ENCODE results near the gene KDM6A. TPM values are rescaled to one million over a fixed set of nuclear protein-coding genes. Genes with fewer than 3 reads are reported as not detected.
A peak's percentile ranks its signal among the peaks of the same experiment; 100 is the strongest.
"Not testable (repeated sequence)": the region's sequence is repeated elsewhere in the genome, so short reads cannot be mapped to it uniquely, and the experiment has no call there.

Gene KDM6A
- polyA plus RNA-seq, 4 donors: 9.5 to 31.0 (median 14.4) TPM

GRCh38 chrX:44908153-44908552 lies 35.2 kb downstream of the KDM6A start:
- no peak overlapping the region for H3K27ac ChIP-seq (ENCODE audit: low read depth in 1 of 3, low read length in 2 of 3)
- H3K4me1 ChIP-seq (ENCODE audit: control insufficient read depth in 3 of 3, insufficient read depth in 2 of 3, low read depth in 1 of 3, low read length in 2 of 3): no peaks in the 10 kb centered on the region
- no peak overlapping the region for H3K4me3 ChIP-seq (ENCODE audit: low read depth in 1 of 3, low read length in 3 of 3)
- no peak for DNase-seq
- peaks cover 0 to 6% of the 10 kb centered on the region in 2 donors for H3K9me3 ChIP-seq (ENCODE audit: control insufficient read depth in 2 of 2, insufficient read depth in 1 of 2, low read depth in 1 of 2, low read length in 1 of 2)
- no peaks in the 10 kb centered on the region for H3K27me3 ChIP-seq (ENCODE audit: control insufficient read depth in 3 of 3, insufficient read depth in 3 of 3, low read length in 3 of 3)
- WGBS, 3 donors: 65 to 74% (median 69%) methylated on average over 3 of the region's 3 CpGs
- no peaks in the 10 kb centered on the region for H3K36me3 ChIP-seq (ENCODE audit: control insufficient read depth in 3 of 3, insufficient read depth in 2 of 3, low read depth in 1 of 3, low read length in 3 of 3)
- FAIRE-seq: no peak

- WGBS, 3 donors: 64 to 84% (median 76%) methylated on average over 3 of the region's 3 CpGs
- Histone ChIP-seq H3K4me1 (ENCODE audit: control insufficient read depth in 3 of 3, insufficient read depth in 2 of 3, low read depth in 1 of 3, low read length in 2 of 3) (peaks cover 0 to 4% (median 3%) of the 10 kb centered on the region in 3 donors), H3K27ac (ENCODE audit: low read depth in 1 of 3, low read length in 2 of 3) (no peak overlapping the region), H3K27me3 (ENCODE audit: control insufficient read depth in 3 of 3, insufficient read depth in 3 of 3, low read length in 3 of 3) (no peaks in the 10 kb centered on the region), H3K4me3 (ENCODE audit: low read depth in 1 of 3, low read length in 3 of 3) (no peak overlapping the region), H3K36me3 (ENCODE audit: control insufficient read depth in 3 of 3, insufficient read depth in 2 of 3, low read depth in 1 of 3, low read length in 3 of 3) (no peaks in the 10 kb centered on the region), H3K9me3 (ENCODE audit: control insufficient read depth in 2 of 2, insufficient read depth in 1 of 2, low read depth in 1 of 2, low read length in 1 of 2) (peaks cover 0 to 6% of the 10 kb centered on the region in 2 donors)
- FAIRE-seq: no peak
- no peak for DNase-seq
Measured at GRCh38 chrX:44908827-44909226, 35.8 kb downstream of the KDM6A start.

GRCh38 chrX:44910508-44910907 lies 37.5 kb downstream of the KDM6A start:
- not testable (repeated sequence) for H3K36me3 ChIP-seq (ENCODE audit: control insufficient read depth in 3 of 3, insufficient read depth in 2 of 3, low read depth in 1 of 3, low read length in 3 of 3); DNase-seq; H3K4me3 ChIP-seq (ENCODE audit: low read depth in 1 of 3, low read length in 3 of 3); H3K27me3 ChIP-seq (ENCODE audit: control insufficient read depth in 3 of 3, insufficient read depth in 3 of 3, low read length in 3 of 3); FAIRE-seq; H3K27ac ChIP-seq (ENCODE audit: low read depth in 1 of 3, low read length in 2 of 3); H3K9me3 ChIP-seq (ENCODE audit: control insufficient read depth in 2 of 2, insufficient read depth in 1 of 2, low read depth in 1 of 2, low read length in 1 of 2)
- peaks cover 0 to 18% (median 9%) of the 10 kb centered on the region in 3 donors for H3K4me1 ChIP-seq (ENCODE audit: control insufficient read depth in 3 of 3, insufficient read depth in 2 of 3, low read depth in 1 of 3, low read length in 2 of 3)
- 81 to 100% (median 83%) methylated on average over 2 to 3 of the region's 4 CpGs for WGBS, 3 donors

GRCh38 chrX:44911074-44911600 lies 38.1 kb downstream of the KDM6A start:
- not testable (repeated sequence) for DNase-seq; FAIRE-seq; H3K4me3 ChIP-seq (ENCODE audit: low read depth in 1 of 3, low read length in 3 of 3); H3K36me3 ChIP-seq (ENCODE audit: control insufficient read depth in 3 of 3, insufficient read depth in 2 of 3, low read depth in 1 of 3, low read length in 3 of 3); H3K9me3 ChIP-seq (ENCODE audit: control insufficient read depth in 2 of 2, insufficient read depth in 1 of 2, low read depth in 1 of 2, low read length in 1 of 2); H3K27ac ChIP-seq (ENCODE audit: low read depth in 1 of 3, low read length in 2 of 3); H3K27me3 ChIP-seq (ENCODE audit: control insufficient read depth in 3 of 3, insufficient read depth in 3 of 3, low read length in 3 of 3)
- 95 to 98% (median 97%) methylated on average over 19 to 45 of the region's 45 CpGs for WGBS, 3 donors
- H3K4me1 ChIP-seq (ENCODE audit: control insufficient read depth in 3 of 3, insufficient read depth in 2 of 3, low read depth in 1 of 3, low read length in 2 of 3): peaks cover 0 to 19% (median 10%) of the 10 kb centered on the region in 3 donors

GRCh38 chrX:44913656-44914531 lies 40.9 kb downstream of the KDM6A start:
- no peak overlapping the region for H3K4me3 ChIP-seq (ENCODE audit: low read depth in 1 of 3, low read length in 3 of 3)
- H3K27ac ChIP-seq (ENCODE audit: low read depth in 1 of 3, low read length in 2 of 3): no peak overlapping the region
- 71 to 81% (median 73%) methylated on average over 9 of the region's 9 CpGs for WGBS, 3 donors
- peaks cover 0 to 19% (median 10%) of the 10 kb centered on the region in 3 donors for H3K4me1 ChIP-seq (ENCODE audit: control insufficient read depth in 3 of 3, insufficient read depth in 2 of 3, low read depth in 1 of 3, low read length in 2 of 3)
- DNase-seq (peak in 1 of 2 donors; percentile 17), FAIRE-seq (no peak)
- peaks cover 0 to 6% of the 10 kb centered on the region in 2 donors for H3K9me3 ChIP-seq (ENCODE audit: control insufficient read depth in 2 of 2, insufficient read depth in 1 of 2, low read depth in 1 of 2, low read length in 1 of 2)
- no peaks in the 10 kb centered on the region for H3K27me3 ChIP-seq (ENCODE audit: control insufficient read depth in 3 of 3, insufficient read depth in 3 of 3, low read length in 3 of 3)
- no peaks in the 10 kb centered on the region for H3K36me3 ChIP-seq (ENCODE audit: control insufficient read depth in 3 of 3, insufficient read depth in 2 of 3, low read depth in 1 of 3, low read length in 3 of 3)

- H3K27me3 ChIP-seq (ENCODE audit: control insufficient read depth in 3 of 3, insufficient read depth in 3 of 3, low read length in 3 of 3): no peaks in the 10 kb centered on the region
- peaks cover 0 to 6% of the 10 kb centered on the region in 2 donors for H3K9me3 ChIP-seq (ENCODE audit: control insufficient read depth in 2 of 2, insufficient read depth in 1 of 2, low read depth in 1 of 2, low read length in 1 of 2)
- no peak overlapping the region for H3K4me3 ChIP-seq (ENCODE audit: low read depth in 1 of 3, low read length in 3 of 3)
- 70 to 92% (median 89%) methylated on average over 2 of the region's 2 CpGs for WGBS, 3 donors
- H3K4me1 ChIP-seq (ENCODE audit: control insufficient read depth in 3 of 3, insufficient read depth in 2 of 3, low read depth in 1 of 3, low read length in 2 of 3): peaks cover 0 to 19% (median 10%) of the 10 kb centered on the region in 3 donors
- FAIRE-seq: no peak
- peak overlapping the region in 1 of 3 donors; percentile 57 for H3K27ac ChIP-seq (ENCODE audit: low read depth in 1 of 3, low read length in 2 of 3)
- DNase-seq: no peak
- no peaks in the 10 kb centered on the region for H3K36me3 ChIP-seq (ENCODE audit: control insufficient read depth in 3 of 3, insufficient read depth in 2 of 3, low read depth in 1 of 3, low read length in 3 of 3)
Measured at GRCh38 chrX:44914532-44915198, 41.7 kb downstream of the KDM6A start.

GRCh38 chrX:44915361-44915868 lies 42.4 kb downstream of the KDM6A start:
- H3K27me3 ChIP-seq (ENCODE audit: control insufficient read depth in 3 of 3, insufficient read depth in 3 of 3, low read length in 3 of 3): no peaks in the 10 kb centered on the region
- H3K4me3 ChIP-seq (ENCODE audit: low read depth in 1 of 3, low read length in 3 of 3): no peak overlapping the region
- H3K9me3 ChIP-seq (ENCODE audit: control insufficient read depth in 2 of 2, insufficient read depth in 1 of 2, low read depth in 1 of 2, low read length in 1 of 2): peaks cover 0 to 6% of the 10 kb centered on the region in 2 donors
- H3K4me1 ChIP-seq (ENCODE audit: control insufficient read depth in 3 of 3, insufficient read depth in 2 of 3, low read depth in 1 of 3, low read length in 2 of 3): peaks cover 0 to 19% (median 10%) of the 10 kb centered on the region in 3 donors
- FAIRE-seq (no peak), DNase-seq (no peak)
- WGBS, 3 donors: 29 to 53% (median 44%) methylated on average over 8 of the region's 8 CpGs
- H3K27ac ChIP-seq (ENCODE audit: low read depth in 1 of 3, low read length in 2 of 3): peak overlapping the region in 1 of 3 donors; percentile 57
- no peaks in the 10 kb centered on the region for H3K36me3 ChIP-seq (ENCODE audit: control insufficient read depth in 3 of 3, insufficient read depth in 2 of 3, low read depth in 1 of 3, low read length in 3 of 3)

GRCh38 chrX:44918722-44919121 lies 45.7 kb downstream of the KDM6A start:
- Histone ChIP-seq H3K9me3 (ENCODE audit: control insufficient read depth in 2 of 2, insufficient read depth in 1 of 2, low read depth in 1 of 2, low read length in 1 of 2) (no peaks in the 10 kb centered on the region), H3K27me3 (ENCODE audit: control insufficient read depth in 3 of 3, insufficient read depth in 3 of 3, low read length in 3 of 3) (no peaks in the 10 kb centered on the region), H3K36me3 (ENCODE audit: control insufficient read depth in 3 of 3, insufficient read depth in 2 of 3, low read depth in 1 of 3, low read length in 3 of 3) (no peaks in the 10 kb centered on the region), H3K4me3 (ENCODE audit: low read depth in 1 of 3, low read length in 3 of 3) (no peak overlapping the region), H3K27ac (ENCODE audit: low read depth in 1 of 3, low read length in 2 of 3) (no peak overlapping the region), H3K4me1 (ENCODE audit: control insufficient read depth in 3 of 3, insufficient read depth in 2 of 3, low read depth in 1 of 3, low read length in 2 of 3) (peaks cover 0 to 15% (median 9%) of the 10 kb centered on the region in 3 donors)
- WGBS, 3 donors: 46 to 63% (median 53%) methylated on average over 1 of the region's 1 CpG
- DNase-seq: no peak
- no peak for FAIRE-seq
